Mesendoderm (in vitro differentiated cells): ENCODE results near the gene CORO1A.

Experiments
- DNase-seq: peaks from one replicate; pipeline ENCODE4 v3.0.0; 2013
- H2AK5ac ChIP-seq: 2 replicates; pipeline ENCODE4 v1.6.1; 2013; ENCODE audit warnings: low read length, inconsistent platforms
- H2BK120ac ChIP-seq: 2 replicates; pipeline ENCODE4 v1.6.1; 2013; ENCODE audit warnings: low read depth, mild to moderate bottlenecking, low read length, moderate library complexity, mixed read lengths
- H2BK15ac ChIP-seq: replicated peaks from 2 replicates; pipeline ENCODE4 v1.6.1; 2013; ENCODE audit warnings: low read depth, mild to moderate bottlenecking, moderate library complexity
- H2BK5ac ChIP-seq: 2 replicates; pipeline ENCODE4 v1.6.1; 2013; ENCODE audit warnings: low read length, inconsistent platforms
- H3K18ac ChIP-seq: 2 replicates; pipeline ENCODE4 v1.6.1; 2013; ENCODE audit warnings: mild to moderate bottlenecking, low read length, mixed read lengths
- H3K23ac ChIP-seq: one replicate; pipeline ENCODE4 v1.6.1; 2013; ENCODE audit warnings: low read length
- H3K27ac ChIP-seq: 2 replicates; pipeline ENCODE4 v1.5.1; 2013; ENCODE audit warnings: low read depth, mild to moderate bottlenecking, inconsistent platforms, low read length, moderate library complexity
- H3K27me3 ChIP-seq: 2 replicates; pipeline ENCODE4 v1.6.1; 2013; ENCODE audit warnings: low read length, control low read depth, mild to moderate bottlenecking, inconsistent platforms; ENCODE audit not compliant: insufficient read depth, poor library complexity
- H3K36me3 ChIP-seq: 2 replicates; pipeline ENCODE4 v1.6.1; 2013; ENCODE audit warnings: low read length, inconsistent platforms; ENCODE audit not compliant: control insufficient read depth, insufficient read depth
- H3K4ac ChIP-seq: one replicate; pipeline ENCODE4 v1.6.1; 2013; ENCODE audit warnings: low read depth, mild to moderate bottlenecking, low read length, moderate library complexity
- H3K4me1 ChIP-seq: 2 replicates; pipeline ENCODE4 v1.6.1; 2013; ENCODE audit warnings: low read depth, low read length, inconsistent platforms; ENCODE audit not compliant: control insufficient read depth
- H3K4me2 ChIP-seq: 2 replicates; pipeline ENCODE4 v1.6.1; 2013; ENCODE audit warnings: low read length
- H3K4me3 ChIP-seq: 2 replicates; pipeline ENCODE4 v1.5.1; 2013; ENCODE audit warnings: mild to moderate bottlenecking, low read length
- H3K56ac ChIP-seq: one replicate; pipeline ENCODE4 v1.6.1; 2013; ENCODE audit warnings: low read length
- H3K79me1 ChIP-seq: 2 replicates; pipeline ENCODE4 v1.6.1; 2013; ENCODE audit warnings: low read length, inconsistent platforms
- H3K79me2 ChIP-seq: 2 replicates; pipeline ENCODE4 v1.6.1; 2013; ENCODE audit warnings: mild to moderate bottlenecking, low read length; ENCODE audit not compliant: control insufficient read depth, insufficient read depth
- H3K9ac ChIP-seq: 2 replicates; pipeline ENCODE4 v1.6.1; 2013; ENCODE audit warnings: low read length, inconsistent platforms
- H4K5ac ChIP-seq: one replicate; pipeline ENCODE4 v1.6.1; 2013; ENCODE audit warnings: low read length
- H4K8ac ChIP-seq: one replicate; pipeline ENCODE4 v1.6.1; 2013; ENCODE audit warnings: low read depth, mild to moderate bottlenecking, control low read depth, low read length, moderate library complexity
- WGBS: extraction: QIAGEN DNeasy Blood & Tissue Kit; methylation state at CpG from one replicate; pipeline ENCODE4 v1.1.7; 2013; ENCODE audit warnings: low lambda C conversion rate, missing lambda C conversion rate; ENCODE audit not compliant: insufficient coverage; ENCODE audit errors: extremely low coverage; 5-methylcytosine and 5-hydroxymethylcytosine counted together

CORO1A gene

DNA sequence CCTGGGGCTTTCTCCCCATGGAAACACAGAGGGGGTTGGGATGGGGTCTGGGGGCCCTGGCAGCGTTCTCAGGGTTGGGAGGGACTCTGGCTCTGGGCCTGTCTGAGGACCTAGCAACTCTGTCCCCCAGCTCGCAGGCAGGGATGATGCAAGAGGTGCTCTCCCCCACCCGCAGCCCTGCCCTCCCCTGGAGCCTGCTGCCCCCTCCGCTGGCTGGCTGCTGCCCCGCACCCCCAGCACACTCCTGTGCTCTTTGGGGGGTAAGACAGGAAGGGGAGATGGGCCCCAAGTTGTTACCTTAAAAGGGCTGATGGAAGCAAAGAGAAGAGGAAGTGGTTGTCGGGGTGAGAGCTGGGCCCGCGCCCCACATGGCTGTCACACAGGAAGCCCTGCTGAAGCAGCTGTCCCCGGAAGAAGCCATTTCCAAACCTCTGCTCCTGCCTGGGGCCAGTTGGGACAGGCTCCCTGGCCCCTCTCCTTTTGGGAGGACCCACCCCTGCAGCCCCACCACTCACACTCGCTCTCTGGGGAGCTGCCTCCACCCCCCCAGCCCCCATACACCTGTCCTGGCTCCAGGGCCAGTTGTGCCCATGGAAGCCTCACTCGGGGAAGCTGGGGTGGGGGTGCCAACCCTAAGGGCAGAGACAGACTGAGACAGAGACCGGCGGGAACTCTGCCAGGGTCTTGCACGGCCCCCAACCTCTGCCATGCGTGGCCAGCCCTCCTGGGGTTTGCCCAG, 2.5 kb downstream of the CORO1A start:
- DNase-seq = no peak
- H3K9ac ChIP-seq = no peak overlapping the region
- no peak overlapping the region for H3K4me2 ChIP-seq
- H3K79me1 ChIP-seq = no peaks in the 10 kb centered on the region
- H4K8ac ChIP-seq = no peak overlapping the region
- no peak overlapping the region for H2BK5ac ChIP-seq
- no peak overlapping the region for H3K4ac ChIP-seq
- H2AK5ac ChIP-seq = no peak overlapping the region
- H3K18ac ChIP-seq = no peak overlapping the region
- no peak overlapping the region for H2BK15ac ChIP-seq
- no peak overlapping the region for H2BK120ac ChIP-seq
- H3K56ac ChIP-seq = no peak overlapping the region
- H3K27me3 ChIP-seq = no peaks in the 10 kb centered on the region
- H3K36me3 ChIP-seq = no peaks in the 10 kb centered on the region
- H3K79me2 ChIP-seq = no peaks in the 10 kb centered on the region
- no peak overlapping the region for H3K27ac ChIP-seq
- H4K5ac ChIP-seq = no peak overlapping the region
- H3K4me1 ChIP-seq = no peaks in the 10 kb centered on the region
- H3K4me3 ChIP-seq = no peak overlapping the region
- no peak overlapping the region for H3K23ac ChIP-seq
- WGBS = no CpG with 5 or more reads among the region's 15 CpGs

DNA sequence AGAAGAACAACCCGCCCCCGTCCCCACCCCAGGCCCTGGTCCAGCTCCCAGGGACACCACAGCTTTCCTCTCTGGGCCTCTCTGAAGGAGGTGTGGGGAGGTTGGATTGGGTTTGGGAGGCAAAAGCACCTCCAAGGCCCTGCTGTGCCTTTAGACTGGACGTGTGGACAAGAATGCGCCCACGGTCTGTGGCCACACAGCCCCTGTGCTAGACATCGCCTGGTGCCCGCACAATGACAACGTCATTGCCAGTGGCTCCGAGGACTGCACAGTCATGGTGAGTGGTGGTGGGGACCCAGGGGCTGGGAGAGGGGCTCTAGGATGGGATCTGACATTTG, 3.0 kb downstream of the CORO1A start:
- Histone ChIP-seq H4K5ac (no peak overlapping the region), H3K4me3 (no peak overlapping the region), H3K79me2 (no peaks in the 10 kb centered on the region), H2BK15ac (no peak overlapping the region), H3K18ac (no peak overlapping the region), H3K4me2 (no peak overlapping the region), H3K36me3 (no peaks in the 10 kb centered on the region), H3K4ac (no peak overlapping the region), H3K4me1 (no peaks in the 10 kb centered on the region), H2BK120ac (no peak overlapping the region), H2BK5ac (no peak overlapping the region), H3K27ac (no peak overlapping the region), H3K27me3 (no peaks in the 10 kb centered on the region), H2AK5ac (no peak overlapping the region), H4K8ac (no peak overlapping the region), H3K23ac (no peak overlapping the region), H3K56ac (no peak overlapping the region), H3K79me1 (no peaks in the 10 kb centered on the region), H3K9ac (no peak overlapping the region)
- DNase-seq = no peak
- WGBS = no CpG with 5 or more reads among the region's 9 CpGs

DNA sequence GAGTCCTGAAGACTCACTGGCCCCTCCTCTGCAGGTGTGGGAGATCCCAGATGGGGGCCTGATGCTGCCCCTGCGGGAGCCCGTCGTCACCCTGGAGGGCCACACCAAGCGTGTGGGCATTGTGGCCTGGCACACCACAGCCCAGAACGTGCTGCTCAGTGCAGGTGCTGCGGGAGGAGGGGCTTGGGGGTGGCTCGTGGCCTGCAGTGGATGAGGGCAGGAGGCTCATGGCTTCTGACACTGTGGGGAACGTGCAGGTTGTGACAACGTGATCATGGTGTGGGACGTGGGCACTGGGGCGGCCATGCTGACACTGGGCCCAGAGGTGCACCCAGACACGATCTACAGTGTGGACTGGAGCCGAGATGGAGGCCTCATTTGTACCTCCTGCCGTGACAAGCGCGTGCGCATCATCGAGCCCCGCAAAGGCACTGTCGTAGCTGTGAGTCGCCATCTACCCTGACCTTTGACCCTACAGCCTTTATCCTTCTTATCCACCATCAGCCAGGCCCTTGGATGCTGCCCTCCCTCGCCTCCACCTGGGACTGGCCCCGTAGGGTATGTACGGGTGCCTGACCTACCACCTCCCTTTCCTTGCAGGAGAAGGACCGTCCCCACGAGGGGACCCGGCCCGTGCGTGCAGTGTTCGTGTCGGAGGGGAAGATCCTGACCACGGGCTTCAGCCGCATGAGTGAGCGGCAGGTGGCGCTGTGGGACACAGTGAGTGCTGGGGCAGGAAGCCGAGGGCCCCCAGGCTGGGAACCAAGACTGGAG, 3.6 kb downstream of the CORO1A start:
- Histone ChIP-seq H3K56ac (no peak overlapping the region), H4K8ac (no peak overlapping the region), H3K27me3 (no peaks in the 10 kb centered on the region), H3K79me1 (no peaks in the 10 kb centered on the region), H3K23ac (no peak overlapping the region), H3K27ac (no peak overlapping the region), H3K4me2 (no peak overlapping the region), H3K4me1 (no peaks in the 10 kb centered on the region), H3K79me2 (no peaks in the 10 kb centered on the region), H3K36me3 (no peaks in the 10 kb centered on the region), H3K9ac (no peak overlapping the region), H2BK15ac (no peak overlapping the region), H4K5ac (no peak overlapping the region), H3K4me3 (no peak overlapping the region), H2BK5ac (no peak overlapping the region), H3K4ac (no peak overlapping the region), H2BK120ac (no peak overlapping the region), H3K18ac (no peak overlapping the region), H2AK5ac (no peak overlapping the region)
- no CpG with 5 or more reads among the region's 36 CpGs for WGBS
- DNase-seq = peak; percentile 64

DNA sequence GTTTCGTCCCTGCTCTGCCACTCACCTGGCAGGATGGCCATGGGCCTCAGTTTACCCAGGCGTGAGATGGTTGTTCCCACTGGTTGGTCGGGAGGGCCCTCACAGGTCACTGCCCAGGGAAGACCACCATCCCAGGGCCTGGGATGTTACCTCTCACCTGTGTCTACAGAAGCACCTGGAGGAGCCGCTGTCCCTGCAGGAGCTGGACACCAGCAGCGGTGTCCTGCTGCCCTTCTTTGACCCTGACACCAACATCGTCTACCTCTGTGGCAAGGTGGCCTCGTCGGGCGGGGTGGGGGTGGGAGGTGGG, 4.1 kb downstream of the CORO1A start:
- Histone ChIP-seq H3K36me3 (no peaks in the 10 kb centered on the region), H3K27ac (no peak overlapping the region), H3K9ac (no peak overlapping the region), H2BK15ac (no peak overlapping the region), H3K79me1 (no peaks in the 10 kb centered on the region), H4K5ac (no peak overlapping the region), H4K8ac (no peak overlapping the region), H3K18ac (no peak overlapping the region), H3K79me2 (no peaks in the 10 kb centered on the region), H3K23ac (no peak overlapping the region), H2BK120ac (no peak overlapping the region), H3K4me1 (no peaks in the 10 kb centered on the region), H2BK5ac (no peak overlapping the region), H2AK5ac (no peak overlapping the region), H3K4me3 (no peak overlapping the region), H3K4me2 (no peak overlapping the region), H3K4ac (no peak overlapping the region), H3K56ac (no peak overlapping the region), H3K27me3 (no peaks in the 10 kb centered on the region)
- WGBS = no CpG with 5 or more reads among the region's 9 CpGs
- no peak for DNase-seq

DNA sequence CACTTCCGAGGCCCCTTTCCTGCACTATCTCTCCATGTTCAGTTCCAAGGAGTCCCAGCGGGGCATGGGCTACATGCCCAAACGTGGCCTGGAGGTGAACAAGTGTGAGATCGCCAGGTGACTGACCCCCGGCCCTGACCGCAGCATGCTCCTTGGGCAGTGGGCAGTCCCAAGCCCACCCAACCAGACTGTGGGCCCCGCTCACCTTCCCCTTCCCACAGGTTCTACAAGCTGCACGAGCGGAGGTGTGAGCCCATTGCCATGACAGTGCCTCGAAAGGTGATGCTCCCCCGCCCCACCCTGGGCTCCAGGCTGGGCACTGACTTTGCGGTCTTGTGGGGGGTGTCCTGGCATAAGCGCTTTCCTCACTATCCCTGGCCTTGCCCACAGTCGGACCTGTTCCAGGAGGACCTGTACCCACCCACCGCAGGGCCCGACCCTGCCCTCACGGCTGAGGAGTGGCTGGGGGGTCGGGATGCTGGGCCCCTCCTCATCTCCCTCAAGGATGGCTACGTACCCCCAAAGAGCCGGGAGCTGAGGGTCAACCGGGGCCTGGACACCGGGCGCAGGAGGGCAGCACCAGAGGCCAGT, 4.7 kb downstream of the CORO1A start:
- Histone ChIP-seq H4K5ac (no peak overlapping the region), H3K27ac (no peak overlapping the region), H2BK5ac (no peak overlapping the region), H3K56ac (no peak overlapping the region), H3K4ac (no peak overlapping the region), H3K79me2 (no peaks in the 10 kb centered on the region), H2AK5ac (no peak overlapping the region), H3K4me2 (no peak overlapping the region), H2BK15ac (no peak overlapping the region), H3K4me3 (no peak overlapping the region), H3K23ac (no peak overlapping the region), H2BK120ac (no peak overlapping the region), H3K36me3 (no peaks in the 10 kb centered on the region), H3K18ac (no peak overlapping the region), H3K79me1 (no peaks in the 10 kb centered on the region), H4K8ac (no peak overlapping the region), H3K27me3 (no peaks in the 10 kb centered on the region), H3K4me1 (no peaks in the 10 kb centered on the region), H3K9ac (no peak overlapping the region)
- DNase-seq = no peak
- no CpG with 5 or more reads among the region's 23 CpGs for WGBS
